Body of pancreas (tissue), 4 donors: ENCODE data around the gene TMED4. TPM values are rescaled to one million over a fixed set of nuclear protein-coding genes. Genes with fewer than 3 reads are reported as not detected.

Source experiments
- ATAC-seq: fragments of 150-250 bp; one replicate; pipeline ENCODE4 v1.9.1; 2016
- DNase-seq, 4 donors: peaks; one replicate each; pipeline ENCODE4 v3.0.0-alpha.2; 2019
- H3K27ac ChIP-seq, 4 donors: fragments of 200-600 bp; sonication (generic); 1 replicate in 3 of 4; 2 replicates in 1 of 4; pipeline versions ENCODE4 v1.5.1 to v1.6.1; 2016 to 2019; ENCODE audit warnings: mild to moderate bottlenecking in 1 of 4, mixed read lengths in 1 of 4, moderate library complexity in 1 of 4
- H3K27me3 ChIP-seq, 2 donors: fragments of 200-600 bp; sonication (generic); one replicate each; pipeline ENCODE4 v1.6.0; 2016; ENCODE audit warnings: mild to moderate bottlenecking in 1 of 2
- H3K36me3 ChIP-seq, 2 donors: fragments of 200-600 bp; sonication (generic); replicated peaks in 1 of 2; 2 replicates each; pipeline ENCODE4 v1.5.1; 2016; ENCODE audit warnings: low read depth in 2 of 2; ENCODE audit not compliant: insufficient read depth in 1 of 2
- H3K4me1 ChIP-seq: fragments of 200-600 bp; sonication (generic); one replicate; pipeline ENCODE4 v1.6.0; 2016
- H3K4me3 ChIP-seq, 2 donors: fragments of 200-600 bp; sonication (generic); 1 replicate in 1 of 2; 2 replicates in 1 of 2; pipeline ENCODE4 v1.5.1; 2016 to 2019
- H3K9me3 ChIP-seq, 3 donors: fragments of 200-600 bp; sonication (generic); 1 replicate in 2 of 3; 2 replicates in 1 of 3; pipeline ENCODE4 v1.5.1; 2016
- CTCF ChIP-seq, 7 experiments: fragments of 450-650 bp in 4 of 7; fragments of 200-600 bp in 3 of 7; sonication (generic) in 3 of 7; IDR thresholded peaks; one replicate each; pipeline ENCODE4 v1.5.1; 2016 to 2019; ENCODE audit warnings: antibody characterized with exemption in 7 of 7
- POLR2A ChIP-seq, 3 donors: fragments of 450-650 bp; IDR thresholded peaks; one replicate each; pipeline ENCODE4 v1.6.1; 2016; ENCODE audit warnings: antibody characterized with exemption in 3 of 3, mild to moderate bottlenecking in 2 of 3
- whole genome bisulfite sequencing, 2 donors: methylation state at CpG; one replicate each; pipeline ENCODE4 v1.1.5; 2017; 5-methylcytosine and 5-hydroxymethylcytosine counted together
- intact Hi-C: fragments of 100-400 bp; cut with DNase I; formaldehyde crosslinking; loops from one replicate; pipeline ENCODE4 v1.15.1; 2023
- total RNA-seq, 2 donors: library from RNA; depleted of rRNA; stranded (reverse); fragments of >200 nt; gene quantifications; one replicate each; pipeline ENCODE4 v1.1.0, GENCODE V29; 2016

Gene TMED4
- total RNA-seq, 2 donors from 2014 or later, result 52.4 to 65.6 TPM

- H3K27ac ChIP-seq, result no peak overlapping the region
- H3K9me3 ChIP-seq, result no peaks in the 10 kb centered on the region
- H3K27me3 ChIP-seq, result no peaks in the 10 kb centered on the region
- no peaks in the 10 kb centered on the region for H3K36me3 ChIP-seq
- 89 to 90% methylated on average over 1 of the region's 1 CpG for WGBS, 2 donors
- intact Hi-C loops, result loop anchor here (5.0 to 10.0 kb wide), 2 partner anchors 264 to 331 kb away; no protein-coding TSS in a partner anchor
- ATAC-seq (no peak), DNase-seq (no peak)
- no peak overlapping the region for H3K4me3 ChIP-seq
- TF ChIP-seq CTCF (IDR thresholded peaks at IDR 0.05) (no peak), POLR2A (IDR thresholded peaks at IDR 0.05) (no peak)
- peaks cover 3% of the 10 kb centered on the region for H3K4me1 ChIP-seq
Observed at GRCh38 chr7:44590910-44591309, 8.9 kb upstream of the TMED4 start.

- Histone ChIP-seq H3K4me3 (no peak overlapping the region), H3K4me1 (peaks cover 4% of the 10 kb centered on the region), H3K36me3 (no peaks in the 10 kb centered on the region), H3K27me3 (no peaks in the 10 kb centered on the region), H3K27ac (no peak overlapping the region), H3K9me3 (no peaks in the 10 kb centered on the region)
- peak; percentile 43 to 82 (median 72) for TF ChIP-seq CTCF (IDR thresholded peaks at IDR 0.05)
- no peak for TF ChIP-seq POLR2A (IDR thresholded peaks at IDR 0.05)
- peak; percentile 86 for ATAC-seq
- WGBS, 2 donors, result 13 to 19% methylated on average over 6 of the region's 6 CpGs
- DNase-seq, result peak; percentile 46 to 71 (median 70)
- intact Hi-C loops, result no loop called here
Observed at GRCh38 chr7:44587843-44588711, 6.0 kb upstream of the TMED4 start.

- intact Hi-C loops, result no loop called here
- peaks cover 27% of the 10 kb centered on the region for H3K4me1 ChIP-seq
- peak overlapping the region in 1 of 2 donors; percentile 50 for H3K4me3 ChIP-seq
- no peaks in the 10 kb centered on the region for H3K9me3 ChIP-seq
- DNase-seq (no peak), ATAC-seq (no peak)
- TF ChIP-seq CTCF (IDR thresholded peaks at IDR 0.05), result no peak
- no peak for TF ChIP-seq POLR2A (IDR thresholded peaks at IDR 0.05)
- WGBS, 2 donors, result 86 to 87% methylated on average over 13 of the region's 13 CpGs
- peak overlapping the region; percentile 92 to 99 (median 98) for H3K27ac ChIP-seq
- H3K36me3 ChIP-seq, result peaks cover 0 to 12% of the 10 kb centered on the region in 2 donors
- H3K27me3 ChIP-seq, result no peaks in the 10 kb centered on the region
Observed at GRCh38 chr7:44583146-44583865, 1.3 kb upstream of the TMED4 start.

- intact Hi-C loops, result no loop called here
- Histone ChIP-seq H3K27ac (peak overlapping the region; percentile 76 to 99 (median 95)), H3K9me3 (no peaks in the 10 kb centered on the region), H3K4me1 (peaks cover 25% of the 10 kb centered on the region), H3K4me3 (peak overlapping the region; percentile 72 to 90), H3K36me3 (peaks cover 0 to 16% of the 10 kb centered on the region in 2 donors), H3K27me3 (no peaks in the 10 kb centered on the region)
- ATAC-seq (no peak), DNase-seq (peak; percentile 36 to 44 (median 42))
- 5 to 34% methylated on average over 8 to 30 of the region's 30 CpGs for whole genome bisulfite sequencing, 2 donors
- TF ChIP-seq CTCF (IDR thresholded peaks at IDR 0.05) (no peak), POLR2A (IDR thresholded peaks at IDR 0.05) (peak in 1 of 3 donors; percentile 30)
Observed at GRCh38 chr7:44580945-44581878, 819 bp downstream of the TMED4 start.
